ENCODE measurements around the gene ATF2.

The ATF2 gene

GRCh38 chr2:175167792-175168563 lies at the start of gene ATF2:
Gene ATF2 (minus strand): TSS chr2:175168203. CDS start chr2:175136443, 31,760 bp downstream.
- intact Hi-C loops (cut with DNase I) = no loop called here
- DNase-seq = peak; percentile 87 to 99 (median 97)

GRCh38 chr2:175207741-175208438 lies 39.9 kb upstream of the ATF2 start:
- intact Hi-C loops (cut with DNase I) = no loop called here
- DNase-seq = peak in 21 of 42 donors; percentile 1 to 47 (median 17)

GRCh38 chr2:175206866-175207265 lies 38.9 kb upstream of the ATF2 start:
- intact Hi-C loops (cut with DNase I) = no loop called here
- DNase-seq = no peak

- DNase-seq = no peak
- intact Hi-C loops (cut with DNase I) = no loop called here
Measured at GRCh38 chr2:175205523-175205922, 37.5 kb upstream of the ATF2 start.

GRCh38 chr2:175203621-175204496 lies 35.9 kb upstream of the ATF2 start:
- peak; percentile 6 to 82 (median 54) for DNase-seq
- intact Hi-C loops (cut with DNase I) = no loop called here

- intact Hi-C loops (cut with DNase I) = no loop called here
- DNase-seq = no peak
Measured at GRCh38 chr2:175195012-175195411, 27.0 kb upstream of the ATF2 start.

GRCh38 chr2:175188761-175189160 lies 20.8 kb upstream of the ATF2 start:
- no peak for DNase-seq
- intact Hi-C loops (cut with DNase I) = no loop called here

- intact Hi-C loops (cut with DNase I) = no loop called here
- DNase-seq = no peak
Measured at GRCh38 chr2:175187378-175187777, 19.4 kb upstream of the ATF2 start.

GRCh38 chr2:175183674-175184073 lies 15.7 kb upstream of the ATF2 start:
- intact Hi-C loops (cut with DNase I) = no loop called here
- no peak for DNase-seq

- no peak for DNase-seq
- intact Hi-C loops (cut with DNase I) = no loop called here
Measured at GRCh38 chr2:175181877-175182308, 13.9 kb upstream of the ATF2 start.

- intact Hi-C loops (cut with DNase I) = no loop called here
- DNase-seq = peak; percentile 84 to 97 (median 94)
Measured at GRCh38 chr2:175181104-175181876, 13.3 kb upstream of the ATF2 start, which contains the start of gene ATP5MC3. Gene ATP5MC3 (minus strand): TSS chr2:175181710. CDS start chr2:175181393, 317 bp downstream.

GRCh38 chr2:175180701-175181103 lies 12.7 kb upstream of the ATF2 start:
- intact Hi-C loops (cut with DNase I) = no loop called here
- DNase-seq = peak in 32 of 42 donors; percentile 4 to 71 (median 37)

- no peak for DNase-seq
- intact Hi-C loops (cut with DNase I) = no loop called here
Measured at GRCh38 chr2:175176624-175177023, 8.6 kb upstream of the ATF2 start.

- DNase-seq = no peak
- intact Hi-C loops (cut with DNase I) = no loop called here
Measured at GRCh38 chr2:175175896-175176295, 7.9 kb upstream of the ATF2 start.

GRCh38 chr2:175175320-175175719 lies 7.3 kb upstream of the ATF2 start:
- intact Hi-C loops (cut with DNase I) = no loop called here
- no peak for DNase-seq

GRCh38 chr2:175170659-175171304 lies 2.8 kb upstream of the ATF2 start:
- DNase-seq = no peak
- intact Hi-C loops (cut with DNase I) = no loop called here

GRCh38 chr2:175169191-175169590 lies 1.2 kb upstream of the ATF2 start:
- intact Hi-C loops (cut with DNase I) = no loop called here
- no peak for DNase-seq

GRCh38 chr2:175168564-175168945 lies 552 bp upstream of the ATF2 start:
- intact Hi-C loops (cut with DNase I) = no loop called here
- DNase-seq = no peak
